Activated CD8-positive, alpha-beta memory T cell treated with anti-CD3 and anti-CD28 coated beads, Interleukin-2, amount 10 ng/mL, durations not matched to agents 7 days and 5 days (primary cell): Measurements from ENCODE around the gene LEMD1. TPM values are rescaled to one million over a fixed set of nuclear protein-coding genes. Genes with fewer than 3 reads are reported as not detected.

ENCODE experiments used
- ATAC-seq: fragments of 150-1000 bp; cut with Tn5 transposase; one replicate; pipeline ENCODE4 v1.10.0; 2021; ENCODE audit warnings: moderate library complexity
- CTCF ChIA-PET: fragments of 350-600 bp; sonication (Branson Sonifier 250); formaldehyde crosslinking; loops from one replicate; lab custom pipeline; 2021; ENCODE audit warnings: antibody characterized with exemption; lab: Charles Lee
- DNase-seq: peaks from one replicate; pipeline ENCODE4 v3.0.0-alpha.2; 2020
- H3K27ac Mint-ChIP-seq: one replicate; pipeline ENCODE4 v1.8.0; 2021; ENCODE audit warnings: mild to moderate bottlenecking, mixed read lengths
- H3K27me3 Mint-ChIP-seq: one replicate; pipeline ENCODE4 v1.8.0; 2021; ENCODE audit warnings: mixed read lengths
- H3K36me3 Mint-ChIP-seq: one replicate; pipeline ENCODE4 v1.8.0; 2021; ENCODE audit warnings: mild to moderate bottlenecking, mixed read lengths
- H3K4me1 Mint-ChIP-seq: one replicate; pipeline ENCODE4 v1.8.0; 2021; ENCODE audit warnings: mixed read lengths
- H3K4me3 Mint-ChIP-seq: one replicate; pipeline ENCODE4 v1.8.0; 2021; ENCODE audit warnings: mild to moderate bottlenecking, moderate library complexity, mixed read lengths
- H3K9me3 Mint-ChIP-seq: one replicate; pipeline ENCODE4 v1.8.0; 2022; ENCODE audit warnings: low read depth, mixed read lengths
- total RNA-seq, 2 experiments: library from RNA; stranded (reverse); gene quantifications; one replicate each; pipeline ENCODE4 v1.2.3, GENCODE V29; 2021

LEMD1 gene
- total RNA-seq, result 1 to 10 TPM in 1 of 2 experiments, under 1 TPM in 1; 0.54 to 1.8 TPM

GRCh38 chr1:205421798-205422197 lies at the start of gene LEMD1:
TSS of gene LEMD1 (minus strand) at chr1:205422056. CDS start at chr1:205420536, 1,520 bp downstream.
- ATAC-seq, result no peak
- no peaks in the 10 kb centered on the region for H3K36me3 Mint-ChIP-seq
- CTCF ChIA-PET, result interaction anchor here (1.2 to 3.7 kb wide), 7 partner anchors 9 to 102 kb away, joined by 3 to 16 read pairs (median 4); no protein-coding TSS in a partner anchor
- H3K4me3 Mint-ChIP-seq, result no peak within 1 kb of the TSS
- no peaks in the 10 kb centered on the region for H3K4me1 Mint-ChIP-seq
- peaks cover 56% of the 10 kb centered on the region for H3K27me3 Mint-ChIP-seq
- no peaks in the 10 kb centered on the region for H3K9me3 Mint-ChIP-seq
- H3K27ac Mint-ChIP-seq, result no peak within 1 kb of the TSS
- no peak for DNase-seq

GRCh38 chr1:205470131-205470530 lies 48.3 kb upstream of the LEMD1 start:
- ATAC-seq (no peak), DNase-seq (no peak)
- Mint-ChIP-seq H3K36me3 (peaks cover 3% of the 10 kb centered on the region), H3K27me3 (peaks cover 56% of the 10 kb centered on the region), H3K4me3 (no peak overlapping the region), H3K27ac (no peak overlapping the region), H3K9me3 (peaks cover 8% of the 10 kb centered on the region), H3K4me1 (no peaks in the 10 kb centered on the region)
- CTCF ChIA-PET, result no interaction called here

GRCh38 chr1:205466595-205467220 lies 44.9 kb upstream of the LEMD1 start:
- ATAC-seq (no peak), DNase-seq (no peak)
- Mint-ChIP-seq H3K9me3 (no peaks in the 10 kb centered on the region), H3K4me3 (no peak overlapping the region), H3K27me3 (peaks cover 35% of the 10 kb centered on the region), H3K27ac (no peak overlapping the region), H3K36me3 (no peaks in the 10 kb centered on the region), H3K4me1 (no peaks in the 10 kb centered on the region)
- CTCF ChIA-PET, result interaction anchor here (0.7 to 1.1 kb wide), 4 partner anchors 12 to 71 kb away, joined by 3 to 4 read pairs (median 3); no protein-coding TSS in a partner anchor

- no peak for DNase-seq
- no peak overlapping the region for H3K27ac Mint-ChIP-seq
- CTCF ChIA-PET, result no interaction called here
- no peak overlapping the region for H3K4me3 Mint-ChIP-seq
- H3K36me3 Mint-ChIP-seq, result no peaks in the 10 kb centered on the region
- no peak for ATAC-seq
- no peaks in the 10 kb centered on the region for H3K9me3 Mint-ChIP-seq
- no peaks in the 10 kb centered on the region for H3K4me1 Mint-ChIP-seq
- H3K27me3 Mint-ChIP-seq, result peaks cover 40% of the 10 kb centered on the region
Measured at GRCh38 chr1:205465392-205465791, 43.5 kb upstream of the LEMD1 start.

- Mint-ChIP-seq H3K27me3 (peaks cover 60% of the 10 kb centered on the region), H3K4me3 (no peak overlapping the region), H3K36me3 (no peaks in the 10 kb centered on the region), H3K9me3 (no peaks in the 10 kb centered on the region), H3K4me1 (peaks cover 13% of the 10 kb centered on the region), H3K27ac (no peak overlapping the region)
- CTCF ChIA-PET, result interaction anchor here (1.4 to 3.6 kb wide), 2 partner anchors 28 kb away, joined by 3 to 25 read pairs; no protein-coding TSS in a partner anchor
- ATAC-seq (peak; percentile 58), DNase-seq (peak; percentile 64)
Measured at GRCh38 chr1:205458777-205459566, 37.1 kb upstream of the LEMD1 start.

GRCh38 chr1:205456868-205457745 lies 35.3 kb upstream of the LEMD1 start:
- H3K9me3 Mint-ChIP-seq, result no peaks in the 10 kb centered on the region
- no peak overlapping the region for H3K4me3 Mint-ChIP-seq
- CTCF ChIA-PET, result interaction anchor here (1.2 to 3.6 kb wide), 5 partner anchors 23 to 122 kb away, joined by 3 to 25 read pairs (median 6); no protein-coding TSS in a partner anchor
- peaks cover 13% of the 10 kb centered on the region for H3K4me1 Mint-ChIP-seq
- peaks cover 79% of the 10 kb centered on the region for H3K27me3 Mint-ChIP-seq
- DNase-seq, result no peak
- no peak for ATAC-seq
- no peak overlapping the region for H3K27ac Mint-ChIP-seq
- no peaks in the 10 kb centered on the region for H3K36me3 Mint-ChIP-seq

- Mint-ChIP-seq H3K36me3 (no peaks in the 10 kb centered on the region), H3K4me1 (peaks cover 13% of the 10 kb centered on the region), H3K27me3 (peaks cover 82% of the 10 kb centered on the region), H3K4me3 (peak overlapping the region; percentile 53), H3K9me3 (no peaks in the 10 kb centered on the region), H3K27ac (no peak overlapping the region)
- ATAC-seq, result no peak
- no peak for DNase-seq
- CTCF ChIA-PET, result interaction anchor here (1.1 to 3.6 kb wide), 5 partner anchors 24 to 121 kb away, joined by 3 to 25 read pairs (median 6); no protein-coding TSS in a partner anchor
Measured at GRCh38 chr1:205456383-205456867, 34.6 kb upstream of the LEMD1 start.

- H3K4me3 Mint-ChIP-seq, result peak within 1 kb of the TSS; percentile 53
- no peaks in the 10 kb centered on the region for H3K9me3 Mint-ChIP-seq
- ATAC-seq (no peak), DNase-seq (no peak)
- no peak within 1 kb of the TSS for H3K27ac Mint-ChIP-seq
- peaks cover 82% of the 10 kb centered on the region for H3K27me3 Mint-ChIP-seq
- peaks cover 13% of the 10 kb centered on the region for H3K4me1 Mint-ChIP-seq
- CTCF ChIA-PET, result interaction anchor here (0.7 to 3.6 kb wide), 5 partner anchors 14 to 121 kb away, joined by 3 to 25 read pairs (median 4); no protein-coding TSS in a partner anchor
- H3K36me3 Mint-ChIP-seq, result no peaks in the 10 kb centered on the region
Measured at GRCh38 chr1:205455581-205456382, 33.9 kb upstream of the LEMD1 start, which contains the start of gene BLACAT1. TSS of gene BLACAT1 (minus strand) at chr1:205456045.

GRCh38 chr1:205454903-205455335 lies 33.1 kb upstream of the LEMD1 start:
- DNase-seq (no peak), ATAC-seq (no peak)
- Mint-ChIP-seq H3K27me3 (peaks cover 78% of the 10 kb centered on the region), H3K4me3 (no peak overlapping the region), H3K27ac (no peak overlapping the region), H3K4me1 (peaks cover 16% of the 10 kb centered on the region), H3K36me3 (no peaks in the 10 kb centered on the region), H3K9me3 (no peaks in the 10 kb centered on the region)
- CTCF ChIA-PET, result interaction anchor here (1.0 to 2.0 kb wide), 4 partner anchors 12 to 120 kb away, joined by 3 to 7 read pairs (median 5); no protein-coding TSS in a partner anchor

- CTCF ChIA-PET, result interaction anchor here (1.4 kb wide), 3 partner anchors 22 to 119 kb away, joined by 4 to 6 read pairs (median 4); no protein-coding TSS in a partner anchor
- Mint-ChIP-seq H3K4me1 (peaks cover 22% of the 10 kb centered on the region), H3K4me3 (no peak overlapping the region), H3K36me3 (no peaks in the 10 kb centered on the region), H3K27ac (no peak overlapping the region), H3K27me3 (peaks cover 65% of the 10 kb centered on the region), H3K9me3 (no peaks in the 10 kb centered on the region)
- DNase-seq, result no peak
- no peak for ATAC-seq
Measured at GRCh38 chr1:205453466-205453865, 31.6 kb upstream of the LEMD1 start.

- peaks cover 22% of the 10 kb centered on the region for H3K4me1 Mint-ChIP-seq
- no peak overlapping the region for H3K27ac Mint-ChIP-seq
- H3K36me3 Mint-ChIP-seq, result no peaks in the 10 kb centered on the region
- DNase-seq, result no peak
- peaks cover 60% of the 10 kb centered on the region for H3K27me3 Mint-ChIP-seq
- H3K4me3 Mint-ChIP-seq, result no peak overlapping the region
- CTCF ChIA-PET, result interaction anchor here (1.4 kb wide), 3 partner anchors 22 to 118 kb away, joined by 4 to 6 read pairs (median 4); no protein-coding TSS in a partner anchor
- no peaks in the 10 kb centered on the region for H3K9me3 Mint-ChIP-seq
- no peak for ATAC-seq
Measured at GRCh38 chr1:205452933-205453332, 31.1 kb upstream of the LEMD1 start.

- H3K36me3 Mint-ChIP-seq, result no peaks in the 10 kb centered on the region
- DNase-seq (no peak), ATAC-seq (no peak)
- peaks cover 54% of the 10 kb centered on the region for H3K27me3 Mint-ChIP-seq
- CTCF ChIA-PET, result interaction anchor here (1.4 kb wide), 3 partner anchors 21 to 118 kb away, joined by 4 to 6 read pairs (median 4); no protein-coding TSS in a partner anchor
- H3K27ac Mint-ChIP-seq, result no peak overlapping the region
- H3K4me1 Mint-ChIP-seq, result peaks cover 19% of the 10 kb centered on the region
- no peaks in the 10 kb centered on the region for H3K9me3 Mint-ChIP-seq
- H3K4me3 Mint-ChIP-seq, result no peak overlapping the region
Measured at GRCh38 chr1:205452364-205452763, 30.5 kb upstream of the LEMD1 start.
